PC-3 (cell line): ENCODE results near the gene STXBP6.

Source experiments
- CTCF ChIP-seq: fragments of 300-600 bp; sonication (generic); conservative IDR thresholded peaks from 2 replicates; pipeline ENCODE4 v1.5.1; 2017; ENCODE audit warnings: antibody characterized with exemption, low read depth, mild to moderate bottlenecking, low read length
- EZH2phosphoT487 ChIP-seq: fragments of 300-600 bp; sonication (generic); IDR thresholded peaks from 2 replicates; pipeline ENCODE4 v1.6.1; 2018; ENCODE audit warnings: mild to moderate bottlenecking, antibody characterized with exemption, low read length, borderline replicate concordance

- TF ChIP-seq CTCF (no peak), EZH2phosphoT487 (no peak)
Observed at GRCh38 chr14:25074099-25074685, 24.2 kb upstream of the STXBP6 start.
